IPS-15b (cell line): ENCODE data around the gene ANKRD42.

Experiments
- H3K27me3 ChIP-seq: one replicate; pipeline ENCODE4 v1.6.1; 2013; ENCODE audit warnings: low read length; ENCODE audit not compliant: control insufficient read depth, insufficient read depth
- H3K36me3 ChIP-seq: one replicate; pipeline ENCODE4 v1.6.1; 2013; ENCODE audit warnings: low read length; ENCODE audit not compliant: control insufficient read depth, insufficient read depth
- H3K4me1 ChIP-seq: one replicate; pipeline ENCODE4 v1.6.1; 2013; ENCODE audit warnings: mild to moderate bottlenecking, low read length; ENCODE audit not compliant: control insufficient read depth, insufficient read depth
- H3K4me3 ChIP-seq: one replicate; pipeline ENCODE4 v1.5.1; 2013; ENCODE audit warnings: low read depth, low read length
- H3K9ac ChIP-seq: one replicate; pipeline ENCODE4 v1.6.1; 2013; ENCODE audit warnings: low read depth, mild to moderate bottlenecking, low read length
- H3K9me3 ChIP-seq: one replicate; pipeline ENCODE4 v1.6.1; 2013; ENCODE audit warnings: mild to moderate bottlenecking, low read length; ENCODE audit not compliant: control insufficient read depth, insufficient read depth

The ANKRD42 gene

DNA sequence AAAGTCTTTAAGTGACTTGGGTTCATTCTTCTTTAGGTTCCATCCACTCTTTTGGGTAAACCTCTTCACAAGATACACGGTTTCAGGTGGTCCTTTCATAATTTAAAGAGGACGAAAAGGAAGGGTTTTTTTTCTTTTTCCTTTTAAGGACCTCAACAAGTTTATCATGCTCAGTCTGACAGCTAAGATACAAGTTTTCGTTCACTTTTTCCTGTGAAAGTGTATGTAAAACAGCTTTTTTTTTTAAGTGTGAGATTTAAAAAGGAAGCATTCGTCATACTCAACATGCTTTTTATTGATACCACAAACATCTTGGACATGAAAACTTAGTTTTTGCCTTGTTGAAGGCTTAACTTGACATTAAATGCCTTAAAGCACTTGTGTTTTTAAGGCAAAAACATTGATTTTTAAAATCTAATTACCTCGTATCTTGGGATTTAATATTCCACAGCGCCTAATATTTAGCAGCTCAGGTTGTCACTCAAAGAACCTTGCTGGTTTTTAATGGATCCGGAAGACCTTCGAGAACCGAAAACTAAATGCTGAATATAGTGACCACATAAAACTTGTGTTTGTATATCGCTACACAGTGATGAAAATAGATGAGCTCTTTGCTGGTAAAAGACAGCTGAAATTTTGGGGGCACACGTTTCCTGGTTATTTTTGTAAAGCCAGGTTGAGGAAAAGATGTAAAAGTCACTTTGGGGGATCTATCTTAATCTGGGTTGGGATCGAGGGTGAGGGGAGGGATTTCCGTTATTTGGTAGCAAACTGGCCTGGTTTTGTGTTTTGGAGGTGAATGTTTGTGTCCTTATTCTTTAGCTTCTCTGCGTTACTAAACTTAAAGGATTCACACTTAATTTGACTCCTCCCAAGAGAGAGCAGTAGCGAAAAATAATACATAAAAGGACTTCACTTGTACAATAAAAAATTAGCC, 34.3 kb upstream of the ANKRD42 start:
- Histone ChIP-seq H3K27me3 (no peaks in the 10 kb centered on the region), H3K9me3 (no peaks in the 10 kb centered on the region), H3K4me1 (peaks cover 8% of the 10 kb centered on the region), H3K4me3 (peak overlapping the region; percentile 98), H3K36me3 (no peaks in the 10 kb centered on the region), H3K9ac (no peak overlapping the region)

DNA sequence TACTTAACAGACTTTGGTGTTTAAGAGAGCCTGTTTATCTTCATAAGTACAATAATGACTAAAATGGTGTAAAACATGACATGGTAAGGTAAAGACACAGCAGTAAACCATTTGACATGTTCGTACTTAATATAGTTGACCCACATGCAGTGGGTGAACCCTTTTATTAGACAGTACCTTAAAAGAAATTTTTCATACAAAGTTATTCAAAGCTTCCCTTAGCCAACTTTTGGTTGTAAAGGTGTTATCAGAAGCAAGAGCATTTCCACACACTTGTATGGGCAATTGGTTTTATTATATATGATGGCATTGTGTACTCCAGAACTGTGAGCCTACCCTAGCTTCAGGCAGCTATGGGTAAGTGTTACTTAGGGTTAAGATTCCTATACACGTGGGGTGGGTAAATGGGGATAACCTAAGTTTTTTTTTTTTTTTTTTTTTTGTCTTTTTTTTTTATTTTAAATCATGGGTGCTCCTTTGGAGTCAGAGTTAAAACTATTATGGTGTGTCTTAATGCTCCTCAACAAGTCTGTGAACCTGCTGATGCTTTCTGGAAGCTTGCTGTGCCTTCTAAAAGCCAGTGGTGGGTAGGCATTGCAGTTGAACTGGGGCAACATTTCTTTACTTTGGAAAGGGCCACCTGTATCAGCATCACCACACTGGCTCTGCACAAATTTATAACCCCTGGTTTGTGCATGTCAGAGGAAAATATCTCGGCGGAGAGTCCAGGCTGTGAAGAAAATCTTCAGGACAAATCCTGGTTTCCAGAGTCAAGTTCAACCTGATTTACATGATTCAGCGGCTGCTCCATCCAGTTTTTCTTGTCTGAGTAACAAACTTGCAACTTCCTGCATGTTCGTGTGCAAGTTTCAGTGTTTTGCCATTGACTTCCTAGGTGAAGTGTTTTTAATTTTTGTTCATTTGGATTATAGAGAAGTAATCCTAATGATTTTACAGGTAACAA, 33.3 kb upstream of the ANKRD42 start:
- H3K9me3 ChIP-seq, result no peaks in the 10 kb centered on the region
- no peaks in the 10 kb centered on the region for H3K27me3 ChIP-seq
- peak overlapping the region; percentile 98 for H3K4me3 ChIP-seq
- H3K9ac ChIP-seq, result no peak overlapping the region
- H3K4me1 ChIP-seq, result peaks cover 8% of the 10 kb centered on the region
- no peaks in the 10 kb centered on the region for H3K36me3 ChIP-seq

DNA sequence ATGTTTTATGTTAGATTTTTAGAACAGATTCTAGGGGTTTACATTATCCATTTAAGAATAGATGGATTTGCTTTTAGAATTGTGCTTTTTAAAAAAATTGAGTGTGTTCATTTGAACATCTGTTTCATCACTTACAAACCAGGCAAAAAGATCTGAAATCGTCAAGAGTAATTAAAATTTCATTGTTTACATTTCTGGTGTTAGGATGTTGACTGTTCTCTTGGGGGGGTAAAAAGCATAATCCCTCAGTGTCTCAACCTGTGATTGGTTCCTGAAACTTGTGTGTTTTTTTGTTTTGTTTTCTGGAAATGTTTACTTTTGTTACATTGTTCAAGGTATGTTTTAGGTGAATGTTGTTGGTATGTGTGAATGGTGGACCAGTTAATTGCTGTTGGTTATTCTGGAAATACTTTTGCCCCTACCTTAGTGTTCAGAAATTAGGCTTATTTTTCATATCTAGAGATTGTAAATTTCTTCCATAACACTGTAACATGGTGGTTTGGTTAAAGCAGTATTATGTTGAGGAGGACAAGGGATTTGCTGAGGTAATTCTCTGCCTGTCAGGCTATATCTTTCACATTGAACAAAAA, 31.8 kb upstream of the ANKRD42 start:
- no peaks in the 10 kb centered on the region for H3K27me3 ChIP-seq
- peaks cover 2% of the 10 kb centered on the region for H3K36me3 ChIP-seq
- H3K4me3 ChIP-seq, result no peak overlapping the region
- H3K4me1 ChIP-seq, result peaks cover 8% of the 10 kb centered on the region
- H3K9ac ChIP-seq, result no peak overlapping the region
- H3K9me3 ChIP-seq, result no peaks in the 10 kb centered on the region

DNA sequence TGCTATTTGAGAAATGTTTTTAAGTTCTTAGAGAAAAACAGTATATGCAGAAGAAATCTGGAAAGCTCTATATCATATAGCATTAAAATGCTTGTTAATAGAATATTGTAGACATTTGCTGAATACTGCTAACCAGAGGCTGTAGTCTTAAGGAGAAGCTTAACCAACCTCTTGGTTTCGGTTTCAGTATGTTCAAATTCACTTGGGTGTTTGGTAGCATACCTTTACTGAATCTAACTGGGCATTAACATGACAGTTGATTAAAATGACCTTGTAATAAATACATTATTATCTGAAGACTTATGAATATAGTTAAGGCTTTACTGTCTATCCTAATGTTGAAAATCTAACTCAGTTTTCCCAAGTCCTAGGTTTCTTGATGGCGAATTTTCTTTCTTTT, 31.1 kb upstream of the ANKRD42 start:
- H3K27me3 ChIP-seq, result no peaks in the 10 kb centered on the region
- peaks cover 8% of the 10 kb centered on the region for H3K4me1 ChIP-seq
- no peak overlapping the region for H3K4me3 ChIP-seq
- H3K9ac ChIP-seq, result no peak overlapping the region
- no peaks in the 10 kb centered on the region for H3K9me3 ChIP-seq
- H3K36me3 ChIP-seq, result peaks cover 3% of the 10 kb centered on the region

DNA sequence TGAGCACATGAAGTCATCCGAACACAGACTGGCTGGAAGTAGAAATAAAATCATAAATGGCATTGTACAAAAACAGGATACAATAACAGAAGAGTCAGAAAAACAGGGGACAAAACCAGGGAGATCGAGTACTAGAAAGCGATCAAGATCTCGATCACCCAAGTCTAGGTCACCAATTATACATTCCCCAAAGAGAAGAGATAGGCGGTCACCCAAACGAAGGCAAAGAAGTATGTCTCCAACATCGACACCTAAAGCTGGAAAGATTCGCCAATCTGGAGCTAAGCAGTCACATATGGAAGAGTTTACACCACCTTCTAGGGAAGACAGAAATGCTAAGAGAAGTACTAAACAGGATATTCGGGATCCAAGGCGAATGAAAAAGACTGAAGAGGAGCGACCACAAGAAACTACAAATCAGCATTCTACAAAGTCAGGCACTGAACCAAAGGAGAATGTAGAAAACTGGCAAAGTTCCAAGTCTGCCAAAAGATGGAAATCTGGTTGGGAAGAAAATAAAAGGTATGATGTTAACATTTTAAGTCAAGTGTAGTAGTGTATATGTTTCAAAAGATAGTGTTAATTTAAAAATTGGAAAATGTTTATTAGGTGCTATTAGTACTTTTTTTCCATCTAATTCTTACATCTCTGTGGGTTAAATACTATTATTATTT, 27.2 kb upstream of the ANKRD42 start:
- H3K9me3 ChIP-seq, result no peaks in the 10 kb centered on the region
- H3K4me3 ChIP-seq, result no peak overlapping the region
- H3K4me1 ChIP-seq, result peaks cover 3% of the 10 kb centered on the region
- peaks cover 28% of the 10 kb centered on the region for H3K36me3 ChIP-seq
- H3K9ac ChIP-seq, result no peak overlapping the region
- no peaks in the 10 kb centered on the region for H3K27me3 ChIP-seq

DNA sequence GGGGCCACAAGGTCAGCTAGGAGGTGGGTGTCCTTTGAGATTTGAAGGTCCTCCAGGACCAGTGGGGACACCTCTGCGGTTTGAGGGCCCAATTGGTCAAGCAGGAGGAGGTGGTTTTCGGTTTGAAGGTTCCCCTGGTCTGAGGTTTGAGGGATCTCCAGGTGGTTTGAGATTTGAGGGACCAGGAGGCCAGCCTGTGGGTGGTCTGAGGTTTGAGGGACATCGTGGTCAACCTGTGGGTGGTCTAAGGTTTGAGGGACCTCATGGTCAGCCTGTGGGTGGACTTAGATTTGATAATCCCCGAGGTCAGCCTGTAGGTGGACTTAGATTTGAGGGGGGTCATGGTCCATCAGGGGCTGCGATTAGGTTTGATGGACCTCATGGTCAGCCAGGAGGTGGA, 24.8 kb upstream of the ANKRD42 start:
- H3K4me3 ChIP-seq, result no peak overlapping the region
- no peaks in the 10 kb centered on the region for H3K27me3 ChIP-seq
- no peaks in the 10 kb centered on the region for H3K9me3 ChIP-seq
- no peak overlapping the region for H3K9ac ChIP-seq
- H3K36me3 ChIP-seq, result peaks cover 29% of the 10 kb centered on the region
- no peaks in the 10 kb centered on the region for H3K4me1 ChIP-seq

DNA sequence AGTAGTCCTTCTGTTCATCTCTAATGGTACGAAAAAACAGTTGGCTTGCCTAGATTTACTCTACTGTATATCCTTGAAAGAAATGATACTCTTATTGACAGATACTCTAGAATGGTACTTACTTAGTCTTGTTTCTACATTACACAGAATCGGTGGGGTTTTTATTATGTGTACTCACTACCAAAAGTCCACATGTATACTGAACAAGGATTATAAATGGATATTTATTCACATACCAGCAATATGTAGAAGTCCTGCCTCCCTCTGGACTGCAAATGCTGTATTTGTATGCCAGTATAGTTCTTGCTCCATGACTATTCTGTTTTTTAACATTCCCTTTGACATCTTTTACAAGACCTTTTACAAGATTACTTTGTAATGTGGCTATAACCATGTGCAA, 22.6 kb upstream of the ANKRD42 start:
- Histone ChIP-seq H3K9ac (no peak overlapping the region), H3K4me1 (no peaks in the 10 kb centered on the region), H3K27me3 (no peaks in the 10 kb centered on the region), H3K9me3 (no peaks in the 10 kb centered on the region), H3K4me3 (peak overlapping the region; percentile 20), H3K36me3 (peaks cover 29% of the 10 kb centered on the region)

DNA sequence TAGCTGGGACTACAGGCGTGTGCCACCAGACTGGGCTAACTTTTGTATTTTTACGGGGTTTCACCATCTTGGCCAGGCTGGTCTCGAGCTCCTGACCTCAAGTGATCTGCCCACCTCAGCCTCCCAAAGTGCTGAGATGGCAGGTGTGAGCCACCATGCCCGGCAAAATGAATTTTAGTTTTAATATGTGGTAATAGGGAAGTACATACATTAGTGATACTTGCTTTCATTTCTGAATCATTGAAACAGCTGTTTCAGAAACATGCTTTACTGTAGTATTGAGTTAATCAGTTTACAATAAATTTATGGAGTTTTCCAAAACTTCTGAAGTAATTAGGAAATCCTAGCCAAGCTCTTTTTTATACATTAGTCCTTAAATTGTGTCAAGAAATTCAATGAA, 21.0 kb upstream of the ANKRD42 start:
- Histone ChIP-seq H3K4me1 (no peaks in the 10 kb centered on the region), H3K9ac (no peak overlapping the region), H3K27me3 (no peaks in the 10 kb centered on the region), H3K9me3 (no peaks in the 10 kb centered on the region), H3K4me3 (no peak overlapping the region), H3K36me3 (peaks cover 26% of the 10 kb centered on the region)

DNA sequence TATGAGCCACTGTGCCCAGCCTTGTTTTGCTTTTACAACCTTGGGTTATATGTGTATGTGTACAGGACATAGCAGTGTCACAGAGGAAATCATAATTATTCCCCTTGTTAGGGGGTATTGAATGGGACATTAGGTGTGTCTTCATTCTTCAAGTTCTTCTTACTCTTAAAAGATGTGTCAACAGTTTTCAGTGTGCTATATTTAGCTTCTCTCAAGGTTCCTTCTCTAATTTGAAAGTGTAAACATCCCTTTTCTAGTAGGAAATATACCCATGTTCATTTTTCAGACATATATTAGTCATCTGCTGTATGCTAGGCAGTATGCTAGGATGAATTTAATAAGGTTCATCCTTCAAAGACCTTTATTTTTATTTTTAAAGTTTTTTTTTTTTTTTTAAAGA, 19.5 kb upstream of the ANKRD42 start:
- Histone ChIP-seq H3K9ac (no peak overlapping the region), H3K4me1 (no peaks in the 10 kb centered on the region), H3K27me3 (no peaks in the 10 kb centered on the region), H3K36me3 (peaks cover 17% of the 10 kb centered on the region), H3K4me3 (no peak overlapping the region), H3K9me3 (no peaks in the 10 kb centered on the region)

DNA sequence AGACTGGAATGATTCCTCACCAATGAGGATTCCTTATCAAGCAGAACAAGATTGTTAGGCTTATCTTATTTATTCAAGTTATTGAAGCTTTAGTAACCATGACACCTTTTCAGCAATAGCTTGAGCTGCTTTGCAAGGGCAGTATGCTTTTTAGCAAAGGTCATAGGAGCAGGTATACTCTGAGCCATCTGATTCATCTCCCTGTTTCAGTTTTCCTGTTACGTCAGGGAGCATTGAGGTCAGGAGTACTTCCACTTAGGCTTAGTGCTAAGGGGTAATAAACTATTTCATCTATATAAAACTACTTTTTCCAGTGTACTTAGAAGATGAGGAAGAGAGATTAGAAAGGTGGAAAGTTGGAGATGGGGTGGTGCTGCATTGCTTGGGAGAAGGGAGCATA, 17.7 kb upstream of the ANKRD42 start:
- Histone ChIP-seq H3K36me3 (peaks cover 12% of the 10 kb centered on the region), H3K4me3 (no peak overlapping the region), H3K27me3 (no peaks in the 10 kb centered on the region), H3K9ac (no peak overlapping the region), H3K4me1 (no peaks in the 10 kb centered on the region), H3K9me3 (no peaks in the 10 kb centered on the region)

DNA sequence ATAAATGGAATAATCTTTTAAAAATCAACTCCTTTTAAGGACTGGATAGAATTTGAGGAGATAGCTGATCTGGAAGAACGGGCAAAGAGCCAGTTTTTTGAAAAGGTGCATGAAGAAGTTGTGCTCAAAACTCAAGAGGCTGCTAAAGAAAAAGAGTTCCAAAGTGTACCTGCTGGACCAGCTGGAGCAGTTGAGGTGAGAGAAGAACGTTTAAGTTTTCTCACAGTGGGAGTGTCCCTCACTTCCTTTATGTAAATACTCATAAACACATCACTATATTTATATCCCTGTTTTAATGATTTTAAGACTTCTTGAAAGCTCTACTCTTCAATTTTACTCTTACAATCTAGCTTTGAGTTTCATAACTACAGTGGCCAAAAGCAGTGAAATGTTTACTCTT, 11.7 kb upstream of the ANKRD42 start:
- H3K9me3 ChIP-seq, result no peaks in the 10 kb centered on the region
- peaks cover 5% of the 10 kb centered on the region for H3K36me3 ChIP-seq
- H3K27me3 ChIP-seq, result no peaks in the 10 kb centered on the region
- H3K9ac ChIP-seq, result no peak overlapping the region
- H3K4me3 ChIP-seq, result no peak overlapping the region
- no peaks in the 10 kb centered on the region for H3K4me1 ChIP-seq
